Measurements from ENCODE around the gene STARD13.

STARD13 gene

DNA sequence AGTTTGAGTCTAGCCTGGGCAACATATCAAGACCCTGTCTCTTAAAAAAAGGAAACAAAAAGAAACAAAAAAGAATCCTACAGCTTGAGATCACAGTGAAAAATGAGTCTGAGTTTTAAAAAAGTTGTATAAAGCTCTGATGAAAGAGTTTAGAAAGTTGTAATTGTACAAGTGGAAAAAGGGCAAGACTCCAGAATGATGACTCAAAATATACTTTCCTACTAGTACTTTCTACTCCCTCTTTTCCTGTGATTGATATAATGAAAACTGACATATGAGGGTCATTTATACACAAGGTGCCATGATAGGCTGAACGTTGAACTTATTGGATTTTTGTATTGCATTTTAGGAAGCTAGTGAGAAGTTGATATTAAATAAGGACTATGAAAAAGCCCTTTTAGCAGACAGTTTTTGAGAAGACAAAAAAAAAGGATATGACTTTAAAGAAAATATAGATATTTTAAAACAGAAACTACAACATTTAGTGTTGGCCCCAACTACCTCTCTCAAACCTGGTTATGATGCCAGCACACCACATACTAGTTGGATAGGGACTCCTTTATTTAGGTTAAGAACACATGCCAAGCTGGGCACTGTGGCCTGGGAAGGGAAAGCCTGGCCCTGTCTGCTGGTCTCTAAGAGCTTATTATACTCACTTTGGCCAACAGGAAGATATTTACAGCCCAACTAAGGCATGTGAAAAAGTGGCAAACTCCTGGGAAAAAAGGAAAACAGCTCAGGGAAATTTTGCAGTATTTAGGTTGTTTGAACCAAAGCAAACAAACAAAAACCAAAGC, 152.7 kb downstream of the STARD13 start:
- no peak for DNase-seq

DNA sequence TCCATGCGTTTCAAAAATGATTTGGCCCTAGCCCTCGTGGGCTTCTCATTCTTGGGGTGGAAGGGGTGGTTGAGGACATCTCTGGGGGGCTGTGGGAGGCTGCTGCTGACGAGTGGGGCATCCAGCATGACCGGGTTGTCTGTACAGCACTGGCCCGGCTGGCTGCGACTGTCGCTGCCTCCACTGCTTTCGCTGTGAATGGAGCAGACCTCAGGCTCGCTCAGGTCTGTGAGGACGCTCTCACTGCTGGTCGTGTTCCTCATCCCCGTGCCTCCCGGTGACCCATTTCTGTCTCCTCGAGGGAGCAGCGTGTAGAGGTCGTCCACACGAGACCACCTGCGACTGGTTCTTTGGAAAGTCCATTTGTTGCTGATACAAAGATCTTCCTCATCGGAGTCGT, 155.7 kb downstream of the STARD13 start:
- no peak for DNase-seq

- no peak for DNase-seq
Observed at GRCh38 chr13:33129094-33129832, 156.3 kb downstream of the STARD13 start.

DNA sequence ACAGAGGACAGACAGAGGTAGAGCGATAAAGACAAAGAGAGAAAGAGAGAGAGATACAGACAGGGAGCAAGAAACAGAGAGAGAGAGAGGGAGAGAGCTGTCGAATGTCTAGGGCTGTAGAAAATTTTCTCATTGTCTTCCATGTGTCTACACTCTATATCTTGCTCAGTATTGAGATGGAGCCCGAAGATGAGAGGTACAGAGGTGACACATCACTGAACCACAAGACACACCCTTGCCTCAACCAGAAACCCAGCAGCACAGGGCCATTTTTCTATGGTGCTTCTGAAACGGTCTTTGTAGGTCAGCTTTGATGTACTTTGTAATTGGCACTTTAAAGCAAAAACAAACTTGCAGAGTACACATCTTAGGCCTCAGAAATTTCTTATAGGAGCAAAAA, 157.4 kb downstream of the STARD13 start:
- DNase-seq: no peak

DNA sequence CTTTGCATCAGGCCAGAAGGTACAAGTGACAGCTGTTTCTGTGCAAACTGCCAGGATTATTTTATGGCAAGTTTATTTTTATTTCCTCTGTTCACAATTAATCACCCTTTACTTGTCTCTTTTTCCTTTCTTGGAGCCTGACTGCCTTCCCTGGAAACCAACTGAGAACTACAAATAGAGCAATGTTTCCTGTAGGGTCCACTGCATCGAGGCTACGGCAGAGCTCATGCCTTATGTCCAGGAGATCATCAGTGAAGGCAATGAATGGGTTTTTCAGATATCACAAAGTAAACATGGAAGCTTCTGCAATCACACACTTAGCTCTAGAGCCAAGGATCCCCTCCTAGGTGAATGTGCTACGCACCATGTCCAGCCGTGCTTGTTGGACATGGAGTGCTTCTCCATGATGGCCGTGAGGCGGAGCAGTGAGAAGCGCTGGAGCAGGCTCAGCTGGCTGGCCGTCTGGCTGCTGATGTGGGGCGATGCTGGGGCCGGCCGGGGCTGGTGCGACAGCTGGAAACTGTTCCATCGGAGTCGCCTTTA, 158.5 kb downstream of the STARD13 start:
- DNase-seq: no peak

DNA sequence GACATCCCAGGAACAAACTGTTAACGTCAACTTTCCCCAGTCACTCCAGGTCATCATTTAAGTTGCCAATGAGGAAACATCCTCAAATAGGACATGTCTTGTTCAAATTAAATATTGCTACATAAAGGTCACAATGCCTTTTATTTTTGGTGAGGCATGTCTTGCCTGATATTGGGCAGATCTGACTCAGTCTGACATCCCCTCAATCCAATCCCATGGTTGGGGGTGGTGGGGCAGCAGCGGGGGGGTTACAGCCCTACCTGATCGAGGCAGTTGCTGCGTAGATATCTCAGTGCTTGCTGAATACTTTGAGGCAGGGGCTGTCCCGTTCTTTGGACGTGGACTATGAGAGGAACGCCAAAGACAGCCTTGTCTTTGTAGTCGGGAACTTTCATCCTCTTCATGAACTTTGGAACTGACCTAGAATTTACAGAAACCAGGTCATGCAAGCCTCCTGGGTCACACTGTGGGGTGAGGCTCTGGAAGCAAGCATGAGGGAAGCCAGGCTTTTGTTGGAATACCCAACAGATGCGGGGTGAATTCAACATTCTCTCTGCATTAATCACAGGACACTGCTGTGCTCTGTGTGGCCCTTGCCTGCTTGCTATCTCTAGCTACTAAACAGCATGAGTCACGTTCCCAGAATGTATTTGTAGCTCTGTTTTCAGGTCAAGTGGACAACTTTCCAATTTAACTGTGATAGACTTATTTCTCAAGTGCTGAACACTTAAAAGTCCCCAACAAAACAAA, 159.6 kb downstream of the STARD13 start:
- DNase-seq: no peak

DNA sequence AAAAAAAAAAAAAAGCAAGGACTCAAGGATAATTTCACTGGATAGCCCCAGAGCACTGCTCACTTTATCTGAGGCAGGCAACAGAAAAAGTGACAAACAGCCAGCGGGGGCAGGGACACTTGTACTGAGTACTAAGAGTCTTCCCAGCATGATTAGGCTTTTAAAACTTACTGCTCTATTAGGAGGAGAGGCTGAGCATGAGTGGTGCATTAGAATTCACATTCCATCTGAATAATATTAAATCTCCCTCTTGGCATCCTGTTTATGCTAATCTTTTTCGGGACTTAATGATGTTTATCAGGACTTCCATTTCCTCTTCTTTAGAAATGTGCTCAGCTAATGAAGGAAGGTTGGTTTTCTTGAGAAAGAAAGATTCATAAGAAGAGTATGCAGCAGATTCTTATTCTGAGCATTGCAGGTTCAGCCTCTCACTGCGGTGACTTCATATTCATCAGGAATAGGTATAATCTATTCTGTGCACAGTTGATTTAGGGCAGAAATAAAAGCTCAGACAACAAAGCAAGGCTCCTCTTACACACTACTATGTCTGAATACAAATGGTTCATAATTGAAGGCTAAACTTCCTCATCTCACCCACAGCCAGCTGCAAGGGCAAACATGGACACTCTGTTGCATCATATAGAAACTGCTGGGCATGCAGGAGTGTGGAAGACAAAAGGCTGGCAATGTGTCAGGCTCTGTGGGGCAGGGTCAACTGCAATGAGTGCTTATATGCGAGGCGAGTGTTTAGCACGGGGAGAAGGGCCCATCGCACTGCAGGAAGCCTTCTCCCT, 162.3 kb downstream of the STARD13 start:
- no peak for DNase-seq

DNA sequence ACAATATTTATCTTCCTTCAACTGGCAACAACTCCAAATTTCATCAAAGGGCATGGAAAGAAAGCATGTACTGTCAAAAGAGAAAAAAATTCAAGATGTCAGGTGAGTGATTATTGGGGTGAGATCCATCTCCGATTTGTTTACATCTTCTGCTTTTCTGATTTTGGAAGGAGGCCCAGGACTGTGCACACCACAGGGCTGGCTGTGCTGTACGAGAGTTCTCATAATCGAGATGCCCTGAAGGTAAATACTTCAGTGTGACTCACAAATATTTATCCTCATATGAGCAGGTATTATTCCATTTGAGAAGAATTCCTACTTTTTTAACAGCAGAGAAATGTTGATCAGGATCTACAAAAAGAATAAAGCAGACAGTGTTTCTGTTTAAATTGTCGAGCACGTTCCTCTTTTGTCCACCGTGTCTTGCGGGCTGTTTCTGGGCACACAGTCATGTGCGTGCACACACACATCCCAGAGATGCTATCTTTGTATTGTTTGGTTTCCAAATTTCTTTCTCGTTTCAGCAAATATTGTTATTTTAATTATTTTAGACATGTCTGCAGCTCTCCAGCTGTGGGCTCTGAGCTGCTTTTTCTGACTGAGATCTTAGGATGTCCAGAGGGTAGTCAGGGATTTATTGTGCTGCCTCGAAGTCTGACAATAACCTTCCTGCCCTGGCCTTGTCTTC, 165.6 kb downstream of the STARD13 start:
- DNase-seq: no peak

DNA sequence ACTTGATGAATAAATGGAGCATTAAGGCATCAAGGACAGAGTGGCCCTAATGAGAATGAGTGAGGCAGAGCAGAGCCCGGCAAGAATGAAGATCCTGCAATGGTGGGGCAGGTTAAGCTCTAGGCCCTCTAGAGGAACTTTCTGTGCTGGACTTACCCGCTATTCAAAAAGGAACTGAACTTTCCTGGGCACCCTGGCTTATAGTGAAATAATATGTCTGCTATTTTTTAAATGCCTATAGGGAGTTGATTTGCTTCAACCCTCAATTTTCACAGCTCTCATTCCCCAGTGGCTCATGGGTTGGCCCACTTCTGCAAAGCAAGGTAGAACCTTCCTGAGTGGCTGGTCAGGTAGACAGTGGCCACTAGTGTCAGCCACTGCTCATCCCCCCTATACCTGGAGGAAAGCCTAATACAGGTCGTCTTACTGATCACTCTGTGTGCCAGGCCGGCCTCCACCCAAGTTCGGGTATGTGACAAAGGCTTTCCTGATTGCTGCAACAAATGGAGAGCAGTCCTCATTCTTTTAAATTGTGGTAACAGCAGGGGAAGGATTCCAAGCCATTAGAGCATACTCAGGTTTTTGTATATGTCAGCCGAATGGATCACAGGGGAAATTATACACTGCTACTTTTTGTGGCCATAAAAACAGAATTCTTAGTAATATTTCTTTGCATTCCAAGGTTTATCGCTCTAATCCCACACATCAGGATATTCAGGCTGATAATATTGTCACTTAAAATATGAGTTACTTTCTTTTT, 166.4 kb downstream of the STARD13 start:
- no peak for DNase-seq

DNA sequence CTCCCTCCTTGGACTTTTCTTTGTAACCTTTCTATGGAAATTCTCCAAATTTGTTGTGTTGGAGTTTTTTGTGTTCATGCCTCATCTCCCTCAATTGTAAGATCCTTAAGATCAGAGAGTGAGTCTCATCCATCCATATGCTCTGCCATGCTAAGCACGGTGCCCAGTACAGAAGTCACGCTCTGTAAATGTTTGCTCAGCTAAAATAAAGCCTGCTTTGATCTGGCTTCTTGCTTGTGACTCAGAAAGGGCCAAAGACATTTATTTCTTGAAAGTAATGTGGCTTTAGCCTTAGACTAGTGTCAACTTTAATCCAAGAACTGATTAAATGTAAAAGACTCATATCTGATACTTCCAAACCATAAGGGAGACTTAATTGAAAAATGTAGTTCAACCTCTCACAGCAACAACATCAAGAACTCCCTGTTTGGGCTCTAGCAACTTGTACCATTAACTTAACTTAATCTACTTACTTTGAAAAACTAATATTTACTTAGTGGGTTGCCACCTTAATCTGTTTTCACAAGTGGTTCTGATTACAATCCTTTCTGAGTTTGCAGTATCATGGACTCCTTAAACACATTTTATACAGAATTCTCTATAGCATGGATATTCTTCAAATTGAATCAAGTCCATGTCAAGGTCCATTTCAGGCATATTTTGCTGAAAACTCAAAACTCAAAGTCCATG, 169.1 kb downstream of the STARD13 start:
- DNase-seq: no peak

DNA sequence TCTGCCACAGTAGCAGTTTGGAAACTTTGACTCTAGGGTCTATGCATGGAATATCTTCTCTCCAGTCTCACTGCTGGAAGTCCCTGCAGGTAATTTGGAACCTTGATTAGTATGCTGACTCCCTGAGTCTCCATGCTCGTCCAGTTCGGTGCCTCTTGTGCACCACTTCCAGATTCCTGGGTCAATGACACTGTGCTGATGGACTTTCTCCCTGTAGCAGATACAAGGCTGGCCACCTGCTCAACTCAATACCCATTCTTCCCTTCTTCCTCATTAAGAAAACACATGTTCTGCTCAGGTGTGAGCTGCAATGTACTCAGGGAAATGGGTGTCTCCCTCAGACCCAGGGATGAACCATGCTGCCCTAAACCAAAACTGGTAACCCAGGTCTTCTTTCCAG, 170.3 kb downstream of the STARD13 start:
- no peak for DNase-seq

DNA sequence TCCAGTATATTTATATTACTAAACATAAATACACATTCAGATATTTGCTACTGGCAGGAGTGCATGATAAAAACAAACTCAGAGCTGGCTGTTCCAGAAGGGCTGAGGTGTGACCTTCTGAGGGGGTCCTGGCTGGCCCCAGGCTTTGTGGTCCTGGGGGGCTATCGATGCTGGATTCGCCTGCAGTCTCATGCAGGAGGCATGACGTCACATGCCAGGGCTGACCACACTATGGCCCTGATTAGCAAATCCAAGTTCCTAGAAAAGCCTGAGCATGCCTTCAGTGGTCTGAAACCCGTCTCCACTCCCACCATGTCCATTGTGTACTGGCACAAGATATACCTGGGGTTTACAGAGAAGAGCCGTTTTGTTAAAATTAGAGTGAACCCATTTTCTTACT, 171.4 kb downstream of the STARD13 start:
- no peak for DNase-seq

DNA sequence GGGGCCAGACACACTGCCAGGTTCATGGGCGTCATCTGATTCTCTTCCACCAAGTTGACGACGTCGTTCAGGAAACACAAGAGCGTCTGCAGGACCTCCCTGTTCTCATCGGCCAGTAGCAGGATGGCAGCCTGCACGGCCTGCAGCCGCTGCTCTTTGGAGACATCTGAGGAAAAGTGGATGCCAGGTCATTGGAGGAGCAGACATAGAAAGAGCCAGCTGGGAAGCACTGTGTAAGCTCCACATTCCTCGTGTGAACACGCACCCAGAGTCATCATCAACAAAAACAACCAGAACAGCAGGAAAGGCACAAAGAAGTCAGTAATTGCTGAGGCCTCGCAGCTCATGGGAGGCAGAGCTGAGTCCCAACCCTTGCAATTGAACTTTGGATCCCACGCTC, 172.8 kb downstream of the STARD13 start:
- DNase-seq: no peak

DNA sequence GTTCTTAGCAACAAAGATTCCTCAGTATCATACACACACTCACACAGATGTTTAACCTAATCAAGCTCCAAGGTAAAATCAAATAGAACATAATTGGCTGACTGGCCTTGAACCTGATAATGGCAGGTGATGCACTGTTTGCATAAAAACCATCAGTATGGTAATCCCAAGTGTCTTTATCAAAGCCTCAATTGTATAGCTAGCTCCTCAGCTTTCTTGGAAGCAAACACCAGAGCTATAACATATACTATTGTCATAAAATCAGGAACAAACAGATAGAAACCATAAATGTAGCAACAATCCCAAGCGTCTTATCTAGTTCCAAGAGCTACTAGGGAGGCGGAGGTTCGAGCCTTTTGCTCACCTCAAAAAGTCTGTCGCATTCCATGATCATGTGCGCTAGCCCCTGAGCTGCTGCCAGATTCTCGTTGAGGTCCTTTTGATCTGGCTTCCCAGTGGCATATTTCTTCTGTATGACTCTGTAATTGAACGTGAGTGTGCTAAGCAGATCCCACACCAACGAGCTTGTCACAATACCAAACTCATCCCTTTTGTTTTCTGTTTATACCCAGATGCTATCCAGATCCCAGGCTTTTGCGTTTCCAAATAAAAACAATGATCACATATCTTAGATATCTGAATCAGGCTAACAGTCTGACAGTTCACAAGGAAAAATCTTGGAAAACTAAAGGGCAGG, 174.0 kb downstream of the STARD13 start:
- no peak for DNase-seq

DNA sequence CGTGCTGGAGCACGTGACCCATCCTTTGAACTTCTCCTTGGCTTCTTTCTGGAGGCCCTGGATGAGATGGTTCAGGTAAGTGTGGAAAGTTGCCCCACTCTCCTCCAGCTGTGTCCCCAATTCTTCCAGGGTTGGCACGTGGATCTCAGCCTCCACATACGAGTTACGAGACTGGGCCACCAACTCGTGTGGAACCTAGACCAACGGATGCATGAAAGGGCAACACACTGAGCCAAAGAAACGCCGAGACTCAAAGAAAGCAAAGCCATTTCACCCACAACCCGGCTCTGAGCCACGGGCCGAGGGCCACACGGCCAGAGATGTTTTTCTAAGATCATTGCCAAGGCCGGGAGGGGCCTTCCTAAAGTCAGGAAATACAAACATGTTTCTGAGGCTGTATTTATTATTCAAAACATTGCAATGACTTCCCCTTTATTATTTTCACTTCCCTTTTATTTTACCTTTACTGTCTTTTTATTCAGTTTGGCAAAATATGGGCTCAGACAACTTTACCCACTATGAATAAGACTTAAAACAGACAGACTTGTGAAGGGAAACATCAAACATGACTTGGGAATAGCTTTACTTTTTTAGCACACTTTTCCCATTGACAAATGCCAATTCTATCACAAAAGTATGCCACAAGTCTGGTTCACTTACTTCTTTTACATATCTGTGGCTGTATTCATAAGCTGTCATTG, 174.7 kb downstream of the STARD13 start:
- DNase-seq: no peak

GRCh38 chr13:33110386-33110712, 175.2 kb downstream of the STARD13 start:
- no peak for DNase-seq

DNA sequence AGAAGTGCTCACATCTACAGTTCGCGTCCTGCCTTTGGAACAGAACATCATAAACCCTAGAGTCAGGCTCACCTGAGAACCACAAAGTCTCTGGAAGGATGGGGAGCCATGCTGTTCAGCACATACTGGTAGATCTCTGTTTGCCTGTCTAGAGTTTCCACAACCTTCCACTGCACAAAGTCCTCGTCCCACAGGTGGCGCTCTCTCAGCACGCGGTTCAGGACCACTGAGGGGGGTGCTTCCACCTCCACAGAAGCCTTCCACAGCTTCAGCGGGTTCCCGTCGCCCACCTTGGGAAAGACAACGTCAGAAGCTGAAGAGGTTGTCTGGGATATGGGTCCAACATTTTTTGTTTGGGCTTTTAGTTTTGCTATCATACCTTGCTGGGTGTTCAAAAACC, 175.8 kb downstream of the STARD13 start:
- no peak for DNase-seq

DNA sequence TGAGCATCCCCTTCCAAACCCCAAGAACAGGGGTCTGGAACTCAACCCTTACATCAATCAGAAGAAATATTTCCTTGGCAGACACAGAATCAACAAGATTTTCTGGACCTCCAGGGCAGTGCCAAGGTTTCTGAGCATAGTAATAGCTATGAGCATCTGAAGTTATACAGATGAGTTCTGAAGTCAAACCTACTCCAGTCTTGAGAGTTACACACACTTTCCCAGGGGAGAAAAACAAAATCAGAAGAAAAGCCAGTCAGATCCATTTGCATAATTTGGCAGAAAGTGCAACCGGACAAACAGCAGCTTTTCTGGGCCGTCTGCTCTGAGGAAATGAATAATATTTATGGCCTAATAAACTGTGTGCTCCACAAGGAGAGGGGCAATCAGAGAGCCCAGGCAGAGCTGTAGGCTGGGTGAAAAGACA, 176.3 kb downstream of the STARD13 start:
- no peak for DNase-seq

- DNase-seq: no peak
Observed at GRCh38 chr13:33108620-33109019, 176.9 kb downstream of the STARD13 start.
